ENCODE results near the gene NCK2.

Gene NCK2

GRCh38 chr2:105873721-105874120 lies 129.0 kb downstream of the NCK2 start:
- DNase-seq (ENCODE audit: low spot score): no peak

- DNase-seq (ENCODE audit: low spot score): no peak
These were observed 129.8 kb downstream of the NCK2 start for GRCh38 chr2:105874466-105874865.

- DNase-seq (ENCODE audit: low spot score): no peak
These were observed 130.5 kb downstream of the NCK2 start for GRCh38 chr2:105875241-105875640.

GRCh38 chr2:105876191-105876590 lies 131.5 kb downstream of the NCK2 start:
- no peak for DNase-seq (ENCODE audit: low spot score)

GRCh38 chr2:105877945-105878344 lies 133.2 kb downstream of the NCK2 start:
- no peak for DNase-seq (ENCODE audit: low spot score)

- no peak for DNase-seq (ENCODE audit: low spot score)
These were observed 134.5 kb downstream of the NCK2 start for GRCh38 chr2:105879106-105879802.

GRCh38 chr2:105879803-105880300 lies 135.1 kb downstream of the NCK2 start:
- no peak for DNase-seq (ENCODE audit: low spot score)

- no peak for DNase-seq (ENCODE audit: low spot score)
These were observed 135.9 kb downstream of the NCK2 start for GRCh38 chr2:105880637-105881036.

- no peak for DNase-seq (ENCODE audit: low spot score)
These were observed 136.8 kb downstream of the NCK2 start for GRCh38 chr2:105881286-105882136.

- no peak for DNase-seq (ENCODE audit: low spot score)
These were observed 137.6 kb downstream of the NCK2 start for GRCh38 chr2:105882341-105882740.

GRCh38 chr2:105882920-105883435 lies 138.3 kb downstream of the NCK2 start:
- DNase-seq (ENCODE audit: low spot score): no peak

GRCh38 chr2:105883911-105884694 lies 139.4 kb downstream of the NCK2 start:
- no peak for DNase-seq (ENCODE audit: low spot score)

GRCh38 chr2:105885456-105885855 lies 140.7 kb downstream of the NCK2 start:
- DNase-seq (ENCODE audit: low spot score): no peak

GRCh38 chr2:105886029-105886454 lies 141.3 kb downstream of the NCK2 start:
- DNase-seq (ENCODE audit: low spot score): no peak

- DNase-seq (ENCODE audit: low spot score): no peak
These were observed 142.0 kb downstream of the NCK2 start for GRCh38 chr2:105886687-105887086.

- no peak for DNase-seq (ENCODE audit: low spot score)
These were observed 142.5 kb downstream of the NCK2 start for GRCh38 chr2:105887256-105887655.

- no peak for DNase-seq (ENCODE audit: low spot score)
These were observed 143.9 kb downstream of the NCK2 start for GRCh38 chr2:105888625-105889024.

- DNase-seq (ENCODE audit: low spot score): no peak
These were observed 144.3 kb downstream of the NCK2 start for GRCh38 chr2:105889046-105889445.

GRCh38 chr2:105890111-105890510 lies 145.4 kb downstream of the NCK2 start:
- no peak for DNase-seq (ENCODE audit: low spot score)

- DNase-seq (ENCODE audit: low spot score): no peak
These were observed 146.1 kb downstream of the NCK2 start for GRCh38 chr2:105890856-105891255.

GRCh38 chr2:105893011-105893995 lies 148.6 kb downstream of the NCK2 start:
- no peak for DNase-seq (ENCODE audit: low spot score)

Measured in ecto neural progenitor cell (in vitro differentiated cells).